Sigmoid colon (tissue), 7 donors: Measurements from ENCODE around the gene CPLX1. TPM values are rescaled to one million over a fixed set of nuclear protein-coding genes. Genes with fewer than 3 reads are reported as not detected.

Experiments used
- DNase-seq: peaks from one replicate; pipeline ENCODE4 v3.0.0-alpha.2; 2019
- H3K27ac ChIP-seq, 4 donors: fragments of 200-600 bp; sonication (generic); one replicate each; pipeline ENCODE4 v1.5.1; 2016 to 2019; ENCODE audit warnings: mild to moderate bottlenecking in 1 of 4
- H3K27me3 ChIP-seq, 3 donors: fragments of 200-600 bp; sonication (generic); one replicate each; pipeline ENCODE4 v1.5.1; 2019; ENCODE audit warnings: mild to moderate bottlenecking in 1 of 3
- H3K36me3 ChIP-seq, 4 donors: fragments of 200-600 bp; sonication (generic); one replicate each; pipeline ENCODE4 v1.5.1; 2016 to 2019
- H3K4me1 ChIP-seq, 4 donors: fragments of 200-600 bp; sonication (generic); one replicate each; pipeline ENCODE4 v1.5.1; 2017 to 2019
- H3K4me3 ChIP-seq, 4 donors: fragments of 200-600 bp; sonication (generic); one replicate each; pipeline ENCODE4 v1.5.1; 2017 to 2019; ENCODE audit warnings: mild to moderate bottlenecking in 2 of 4, moderate library complexity in 1 of 4
- H3K9me3 ChIP-seq, 4 donors: fragments of 200-600 bp in 3 of 4; sonication (generic) in 3 of 4; one replicate each; pipeline versions ENCODE4 v1.5.1 to v1.6.1; 2013 to 2019
- EP300 ChIP-seq, 4 donors: sonication (generic); formaldehyde crosslinking; IDR thresholded peaks; one replicate each; pipeline ENCODE4 v1.6.1; 2017; ENCODE audit warnings: antibody characterized with exemption in 4 of 4
- POLR2A ChIP-seq, 2 donors: fragments of 450-650 bp; IDR thresholded peaks; one replicate each; pipeline ENCODE4 v1.6.1; 2016; ENCODE audit warnings: antibody characterized with exemption in 2 of 2, mild to moderate bottlenecking in 2 of 2, moderate library complexity in 2 of 2
- POLR2AphosphoS5 ChIP-seq, 4 donors: sonication (generic); formaldehyde crosslinking; IDR thresholded peaks; one replicate each; pipeline ENCODE4 v1.6.1; 2017; ENCODE audit warnings: antibody characterized with exemption in 4 of 4
- WGBS, 2 donors: extraction: QIAGEN DNeasy Blood & Tissue Kit; methylation state at CpG; one replicate each; pipeline ENCODE4 v1.1.7; 2013; 5-methylcytosine and 5-hydroxymethylcytosine counted together
- intact Hi-C: fragments of 100-400 bp; cut with DNase I; formaldehyde crosslinking; loops from one replicate; pipeline ENCODE4 v1.15.1; 2023
- polyA plus RNA-seq, 3 donors: library from polyadenylated mRNA; stranded (reverse); fragments of 200-250 nt; gene quantifications; one replicate each; pipeline ENCODE4 v1.2.3, GENCODE V29; 2013
- total RNA-seq, 4 donors: library from RNA; depleted of rRNA; stranded (reverse); fragments of >200 nt; gene quantifications; one replicate each; pipeline ENCODE4 v1.1.0, GENCODE V29; 2016
- TF ChIP-seq, protein P1 (sequence below), 4 experiments: fragments of 450-650 bp in 3 of 4; fragments of 200-600 bp in 1 of 4; IDR thresholded peaks; one replicate each; pipeline ENCODE4 v1.5.1; 2016 to 2019; ENCODE audit warnings: antibody characterized with exemption in 4 of 4, mild to moderate bottlenecking in 3 of 4, moderate library complexity in 2 of 4
- donor health status: healthy with polysubstance abuse.
- donor health status: Bipolar disorder and iron deficiency.
- donor health status: healthy.

CPLX1 gene
- total and polyA plus RNA-seq, 7 donors: 0.23 to 3.0 (median 0.49) TPM

DNA sequence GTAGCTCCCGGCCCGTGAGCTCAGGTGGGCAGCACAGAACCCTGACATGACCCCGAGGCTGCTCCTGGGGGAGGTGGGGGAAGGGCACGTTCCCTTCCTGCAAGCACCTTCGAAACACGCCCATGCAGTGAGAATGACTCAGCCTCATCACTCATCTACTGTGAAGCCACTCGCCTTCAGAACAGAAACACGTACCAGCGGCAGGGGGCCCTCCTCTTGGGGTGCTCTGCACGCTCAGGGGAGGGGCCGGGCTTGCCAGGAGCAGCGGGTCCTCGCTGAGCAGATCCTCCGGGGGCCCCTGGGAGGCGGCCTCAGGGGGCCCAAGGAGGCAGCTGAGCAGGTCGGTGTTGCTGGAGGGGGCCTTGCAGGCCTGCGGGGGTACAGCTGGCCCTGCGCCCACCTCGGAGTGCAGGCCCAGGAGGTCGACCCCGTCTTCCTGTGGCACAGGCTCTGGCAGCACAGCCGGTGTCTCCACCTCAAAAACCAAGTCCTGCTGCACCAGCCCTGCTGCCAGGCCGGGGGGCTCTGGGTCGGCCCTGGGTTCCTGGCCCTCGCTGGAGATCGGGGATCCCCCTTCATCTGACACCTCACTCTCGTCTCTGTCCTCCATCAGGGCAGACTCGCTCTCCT, 40.9 kb upstream of the CPLX1 start:
- WGBS, 2 donors: 94 to 95% methylated on average over 28 of the region's 28 CpGs
- H3K9me3 ChIP-seq: no peaks in the 10 kb centered on the region
- H3K27me3 ChIP-seq: no peaks in the 10 kb centered on the region
- H3K4me1 ChIP-seq: no peaks in the 10 kb centered on the region
- intact Hi-C loops: no loop called here
- TF ChIP-seq, protein P1, sequence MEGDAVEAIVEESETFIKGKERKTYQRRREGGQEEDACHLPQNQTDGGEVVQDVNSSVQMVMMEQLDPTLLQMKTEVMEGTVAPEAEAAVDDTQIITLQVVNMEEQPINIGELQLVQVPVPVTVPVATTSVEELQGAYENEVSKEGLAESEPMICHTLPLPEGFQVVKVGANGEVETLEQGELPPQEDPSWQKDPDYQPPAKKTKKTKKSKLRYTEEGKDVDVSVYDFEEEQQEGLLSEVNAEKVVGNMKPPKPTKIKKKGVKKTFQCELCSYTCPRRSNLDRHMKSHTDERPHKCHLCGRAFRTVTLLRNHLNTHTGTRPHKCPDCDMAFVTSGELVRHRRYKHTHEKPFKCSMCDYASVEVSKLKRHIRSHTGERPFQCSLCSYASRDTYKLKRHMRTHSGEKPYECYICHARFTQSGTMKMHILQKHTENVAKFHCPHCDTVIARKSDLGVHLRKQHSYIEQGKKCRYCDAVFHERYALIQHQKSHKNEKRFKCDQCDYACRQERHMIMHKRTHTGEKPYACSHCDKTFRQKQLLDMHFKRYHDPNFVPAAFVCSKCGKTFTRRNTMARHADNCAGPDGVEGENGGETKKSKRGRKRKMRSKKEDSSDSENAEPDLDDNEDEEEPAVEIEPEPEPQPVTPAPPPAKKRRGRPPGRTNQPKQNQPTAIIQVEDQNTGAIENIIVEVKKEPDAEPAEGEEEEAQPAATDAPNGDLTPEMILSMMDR (IDR thresholded peaks at IDR 0.05): no peak
- TF ChIP-seq POLR2AphosphoS5 (IDR thresholded peaks at IDR 0.05): no peak
- TF ChIP-seq EP300 (IDR thresholded peaks at IDR 0.05): no peak
- TF ChIP-seq POLR2A (IDR thresholded peaks at IDR 0.05): no peak
- no peak overlapping the region for H3K27ac ChIP-seq
- no peak for DNase-seq
- H3K36me3 ChIP-seq: peaks cover 32 to 93% (median 70%) of the 10 kb centered on the region in 4 donors
- H3K4me3 ChIP-seq: no peak overlapping the region

DNA sequence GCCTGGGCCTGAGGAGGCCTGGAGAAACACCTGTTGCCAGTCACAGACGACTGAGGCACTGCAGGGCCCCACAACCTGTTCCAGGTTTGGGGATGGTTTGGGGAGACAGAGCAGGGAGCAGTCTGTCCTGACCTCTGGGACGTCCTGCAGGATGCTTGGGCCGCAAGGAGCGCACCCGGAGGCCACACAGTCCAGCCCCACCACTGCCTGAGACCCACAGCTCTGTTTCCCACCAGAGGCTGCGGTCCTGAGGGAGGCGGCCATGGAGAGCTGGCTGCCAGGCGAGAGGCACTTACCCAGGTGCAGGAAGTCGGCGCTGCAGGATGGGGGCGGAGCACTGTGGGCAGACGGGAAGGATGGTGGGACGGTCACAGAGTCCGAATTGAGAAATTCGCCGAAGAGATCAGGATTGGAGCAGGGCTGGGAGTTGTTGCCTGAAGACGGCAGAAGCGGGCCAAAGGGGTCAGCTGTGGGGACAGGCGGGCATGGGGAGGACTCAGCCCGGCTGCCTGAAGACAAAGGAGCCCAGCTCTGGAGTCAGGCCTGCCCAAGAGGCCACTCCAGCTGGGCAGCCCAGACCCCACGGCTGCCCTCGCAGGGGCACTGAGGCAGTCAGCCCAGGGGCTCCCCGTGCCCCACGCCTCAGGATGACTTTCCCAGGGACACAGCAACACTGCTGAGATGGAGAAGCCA, 40.3 kb upstream of the CPLX1 start:
- no peak for TF ChIP-seq EP300 (IDR thresholded peaks at IDR 0.05)
- TF ChIP-seq, protein P1 (IDR thresholded peaks at IDR 0.05): no peak
- TF ChIP-seq POLR2AphosphoS5 (IDR thresholded peaks at IDR 0.05): no peak
- no peak for TF ChIP-seq POLR2A (IDR thresholded peaks at IDR 0.05)
- Histone ChIP-seq H3K4me1 (no peaks in the 10 kb centered on the region), H3K9me3 (no peaks in the 10 kb centered on the region), H3K36me3 (peaks cover 32 to 93% (median 71%) of the 10 kb centered on the region in 4 donors), H3K27me3 (no peaks in the 10 kb centered on the region), H3K27ac (no peak overlapping the region), H3K4me3 (no peak overlapping the region)
- WGBS, 2 donors: 94 to 95% methylated on average over 24 of the region's 24 CpGs
- intact Hi-C loops: no loop called here
- DNase-seq: no peak

DNA sequence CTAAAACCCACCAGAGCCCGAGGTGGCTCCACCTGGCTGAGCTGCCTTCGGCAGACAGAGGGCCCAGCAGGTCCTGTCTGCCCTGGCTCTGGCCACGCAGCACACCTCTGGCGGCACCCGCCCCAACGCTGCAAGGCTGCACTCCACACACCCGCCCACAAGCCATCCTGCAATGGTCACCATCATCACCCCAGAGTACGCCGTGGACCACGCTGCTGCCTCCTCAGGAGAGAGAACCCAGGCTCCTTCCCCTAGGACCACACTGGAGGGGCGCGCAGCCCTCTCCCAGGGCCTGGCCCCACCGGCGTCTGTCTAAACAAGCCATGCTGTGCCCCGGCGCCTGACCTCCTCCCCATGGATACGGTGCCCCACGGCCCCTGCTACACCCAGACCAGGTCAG, 39.6 kb upstream of the CPLX1 start:
- intact Hi-C loops: no loop called here
- Histone ChIP-seq H3K4me1 (no peaks in the 10 kb centered on the region), H3K4me3 (no peak overlapping the region), H3K27me3 (no peaks in the 10 kb centered on the region), H3K9me3 (no peaks in the 10 kb centered on the region), H3K36me3 (peaks cover 32 to 93% (median 74%) of the 10 kb centered on the region in 4 donors), H3K27ac (no peak overlapping the region)
- TF ChIP-seq POLR2A (IDR thresholded peaks at IDR 0.05): no peak
- TF ChIP-seq, protein P1 (IDR thresholded peaks at IDR 0.05): no peak
- TF ChIP-seq POLR2AphosphoS5 (IDR thresholded peaks at IDR 0.05): no peak
- TF ChIP-seq EP300 (IDR thresholded peaks at IDR 0.05): no peak
- WGBS, 2 donors: 91 to 92% methylated on average over 18 of the region's 18 CpGs
- no peak for DNase-seq

DNA sequence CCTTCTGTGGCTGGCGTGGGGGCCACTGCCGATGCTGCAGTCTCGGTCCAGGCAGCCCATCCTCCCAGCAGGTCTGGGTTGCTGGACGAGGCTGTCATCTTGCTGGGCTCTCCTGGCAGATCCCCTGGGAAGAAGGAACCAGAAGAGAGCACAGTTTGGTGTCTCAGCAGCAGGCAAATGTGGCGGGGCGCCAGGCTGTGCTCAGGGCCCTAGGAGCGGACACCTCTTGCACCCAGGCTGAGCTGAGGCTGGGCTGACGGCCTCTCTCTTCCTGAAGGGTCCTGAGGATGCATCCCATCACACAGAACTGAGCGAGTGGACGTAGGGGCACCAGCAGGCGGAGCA, 39.2 kb upstream of the CPLX1 start:
- DNase-seq: no peak
- intact Hi-C loops: no loop called here
- no peaks in the 10 kb centered on the region for H3K4me1 ChIP-seq
- WGBS, 2 donors: 97 to 98% methylated on average over 11 of the region's 11 CpGs
- H3K36me3 ChIP-seq: peaks cover 27 to 93% (median 71%) of the 10 kb centered on the region in 4 donors
- H3K9me3 ChIP-seq: no peaks in the 10 kb centered on the region
- TF ChIP-seq, protein P1 (IDR thresholded peaks at IDR 0.05): no peak
- TF ChIP-seq EP300 (IDR thresholded peaks at IDR 0.05): no peak
- no peak for TF ChIP-seq POLR2A (IDR thresholded peaks at IDR 0.05)
- TF ChIP-seq POLR2AphosphoS5 (IDR thresholded peaks at IDR 0.05): no peak
- no peak overlapping the region for H3K4me3 ChIP-seq
- H3K27ac ChIP-seq: no peak overlapping the region
- H3K27me3 ChIP-seq: no peaks in the 10 kb centered on the region
